Measurements from ENCODE around the gene KRT78.
A peak's percentile ranks its signal among the peaks of the same experiment; 100 is the strongest.
"Not testable (repeated sequence)": the region's sequence is repeated elsewhere in the genome, so short reads cannot be mapped to it uniquely, and the experiment has no call there.

KRT78 gene, protein sequence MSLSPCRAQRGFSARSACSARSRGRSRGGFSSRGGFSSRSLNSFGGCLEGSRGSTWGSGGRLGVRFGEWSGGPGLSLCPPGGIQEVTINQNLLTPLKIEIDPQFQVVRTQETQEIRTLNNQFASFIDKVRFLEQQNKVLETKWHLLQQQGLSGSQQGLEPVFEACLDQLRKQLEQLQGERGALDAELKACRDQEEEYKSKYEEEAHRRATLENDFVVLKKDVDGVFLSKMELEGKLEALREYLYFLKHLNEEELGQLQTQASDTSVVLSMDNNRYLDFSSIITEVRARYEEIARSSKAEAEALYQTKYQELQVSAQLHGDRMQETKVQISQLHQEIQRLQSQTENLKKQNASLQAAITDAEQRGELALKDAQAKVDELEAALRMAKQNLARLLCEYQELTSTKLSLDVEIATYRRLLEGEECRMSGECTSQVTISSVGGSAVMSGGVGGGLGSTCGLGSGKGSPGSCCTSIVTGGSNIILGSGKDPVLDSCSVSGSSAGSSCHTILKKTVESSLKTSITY

GRCh38 chr12:52848661-52849255 lies at the start of gene KRT78:
KRT78 (minus strand) TSS chr12:52848994; CDS start chr12:52848930, 64 bp downstream.
- no peak for DNase-seq

- DNase-seq, result no peak
These were observed 47.7 kb upstream of the KRT78 start for GRCh38 chr12:52896190-52897100.

DNA sequence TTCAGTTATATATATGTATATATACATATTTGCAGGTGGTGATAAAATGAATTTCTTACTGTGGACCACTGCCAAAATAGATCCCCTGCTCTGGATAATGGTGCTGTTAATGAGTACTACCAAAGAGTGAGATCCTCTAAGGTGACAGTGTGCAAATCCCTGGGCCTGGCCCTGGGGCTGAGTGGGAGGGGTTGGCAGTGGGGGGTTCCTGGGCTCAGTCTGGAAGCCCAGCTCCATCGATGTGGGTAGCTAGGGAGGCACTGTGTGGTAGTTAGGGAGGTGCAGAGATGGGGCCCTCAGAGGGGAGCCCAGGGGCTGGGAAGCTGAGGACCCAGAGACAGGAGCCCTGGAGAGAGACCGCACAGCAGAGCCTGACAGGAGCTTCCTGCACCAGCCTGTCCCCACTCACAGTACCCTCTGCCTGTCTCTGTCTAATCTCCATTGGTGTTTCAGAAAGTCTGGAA lies 47.0 kb upstream of the KRT78 start:
- DNase-seq, result no peak

GRCh38 chr12:52892974-52893373 lies 44.2 kb upstream of the KRT78 start:
- no peak for DNase-seq

DNA sequence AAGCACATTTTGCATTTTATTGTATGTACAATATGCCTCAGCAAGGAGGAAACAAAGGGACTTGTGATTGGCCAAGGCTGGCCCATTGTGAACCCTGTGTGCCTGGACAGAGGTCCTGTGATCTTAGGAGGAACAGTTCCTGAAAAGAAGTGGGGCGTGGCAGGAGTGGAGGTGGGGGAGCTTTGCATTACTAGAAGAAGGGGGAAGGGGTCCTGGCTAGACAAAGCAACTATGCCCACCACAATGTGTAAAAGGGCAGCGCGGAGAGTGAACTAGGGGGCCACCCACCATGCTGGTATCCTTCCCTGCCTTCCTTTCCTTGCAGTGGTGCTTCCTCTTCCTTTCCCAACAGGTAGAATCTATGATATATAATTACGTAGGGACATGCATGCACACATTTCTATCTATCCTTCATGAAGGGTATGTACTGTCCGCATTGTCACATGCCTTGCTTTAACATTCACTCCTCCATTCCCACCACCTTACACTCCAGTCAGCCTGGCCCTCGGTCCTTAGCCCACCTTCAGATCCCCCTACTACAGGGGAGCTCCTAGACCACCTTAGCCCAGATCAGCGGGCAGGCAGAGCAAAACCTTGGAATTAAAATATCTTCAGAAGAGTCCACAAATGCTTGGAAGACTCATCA lies 43.5 kb upstream of the KRT78 start:
- DNase-seq, result no peak

- no peak for DNase-seq
These were observed 42.2 kb upstream of the KRT78 start for GRCh38 chr12:52891044-52891443.

DNA sequence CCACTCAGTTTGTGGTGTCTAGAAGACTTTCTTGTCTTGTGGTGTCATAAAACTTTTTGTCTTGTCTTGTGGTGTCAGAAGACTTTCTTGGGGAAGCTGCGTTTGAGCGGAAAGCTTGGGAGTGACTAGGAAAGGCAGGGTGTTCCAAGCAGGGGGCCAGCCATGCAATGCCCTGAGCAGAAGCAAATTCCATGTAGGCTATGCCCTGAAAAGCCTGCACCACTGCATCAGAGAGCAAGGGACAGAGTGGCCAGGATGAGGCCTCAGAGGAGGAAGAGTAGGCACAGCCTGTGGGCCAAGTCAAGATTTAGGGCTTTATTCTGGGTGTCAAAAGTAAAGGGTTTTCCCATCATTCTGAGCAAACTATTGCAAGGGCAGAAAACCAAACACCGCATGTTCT lies 41.6 kb upstream of the KRT78 start:
- no peak for DNase-seq

GRCh38 chr12:52884526-52885293 lies 35.9 kb upstream of the KRT78 start:
- DNase-seq, result peak; percentile 72 to 74

DNA sequence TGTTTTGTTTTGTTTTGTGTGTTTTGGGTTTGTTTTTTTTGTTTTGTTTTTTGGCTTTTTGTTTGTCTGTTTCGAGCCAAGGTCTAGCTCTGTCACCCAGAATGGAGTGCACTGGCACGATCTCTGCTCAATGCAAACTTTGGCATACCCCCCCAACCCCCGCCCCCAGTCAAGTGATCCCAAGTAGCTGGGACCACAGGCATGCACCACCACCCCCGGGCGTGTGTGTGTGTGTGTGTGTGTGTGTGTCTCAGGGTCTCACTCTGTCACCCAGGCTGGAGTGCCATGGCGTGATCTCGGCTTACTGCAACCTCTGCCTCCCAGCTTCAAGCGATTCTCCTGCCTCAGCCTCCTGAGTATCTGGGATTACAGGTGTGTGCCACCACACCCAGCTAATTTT lies 31.7 kb upstream of the KRT78 start:
- not testable (repeated sequence) for DNase-seq

- DNase-seq, result peak; percentile 64 to 67
These were observed 30.9 kb upstream of the KRT78 start for GRCh38 chr12:52879394-52880351.

- DNase-seq, result no peak
These were observed 30.0 kb upstream of the KRT78 start for GRCh38 chr12:52878507-52879393.

GRCh38 chr12:52877242-52877641 lies 28.4 kb upstream of the KRT78 start:
- no peak for DNase-seq

DNA sequence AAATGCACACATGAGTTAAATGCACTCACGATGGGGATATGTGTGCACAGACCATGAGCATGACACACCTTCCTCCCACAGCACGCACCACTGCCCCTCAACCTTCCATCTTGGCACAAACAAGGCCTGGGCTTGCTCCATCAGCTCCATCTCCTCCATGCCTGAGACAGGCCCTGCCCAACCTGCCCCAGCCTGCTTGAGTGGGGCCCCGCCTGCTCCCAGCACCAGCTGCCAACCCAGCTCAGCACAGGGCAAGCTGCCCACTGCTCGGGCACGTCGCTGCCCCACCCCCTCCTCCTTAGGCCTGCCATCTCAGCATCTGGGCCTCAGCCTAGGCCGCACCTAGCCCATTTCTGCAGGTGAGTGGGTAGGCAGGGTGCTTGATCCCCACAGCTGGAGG lies 27.6 kb upstream of the KRT78 start:
- no peak for DNase-seq

GRCh38 chr12:52874573-52875435 lies 26.0 kb upstream of the KRT78 start:
- no peak for DNase-seq

DNA sequence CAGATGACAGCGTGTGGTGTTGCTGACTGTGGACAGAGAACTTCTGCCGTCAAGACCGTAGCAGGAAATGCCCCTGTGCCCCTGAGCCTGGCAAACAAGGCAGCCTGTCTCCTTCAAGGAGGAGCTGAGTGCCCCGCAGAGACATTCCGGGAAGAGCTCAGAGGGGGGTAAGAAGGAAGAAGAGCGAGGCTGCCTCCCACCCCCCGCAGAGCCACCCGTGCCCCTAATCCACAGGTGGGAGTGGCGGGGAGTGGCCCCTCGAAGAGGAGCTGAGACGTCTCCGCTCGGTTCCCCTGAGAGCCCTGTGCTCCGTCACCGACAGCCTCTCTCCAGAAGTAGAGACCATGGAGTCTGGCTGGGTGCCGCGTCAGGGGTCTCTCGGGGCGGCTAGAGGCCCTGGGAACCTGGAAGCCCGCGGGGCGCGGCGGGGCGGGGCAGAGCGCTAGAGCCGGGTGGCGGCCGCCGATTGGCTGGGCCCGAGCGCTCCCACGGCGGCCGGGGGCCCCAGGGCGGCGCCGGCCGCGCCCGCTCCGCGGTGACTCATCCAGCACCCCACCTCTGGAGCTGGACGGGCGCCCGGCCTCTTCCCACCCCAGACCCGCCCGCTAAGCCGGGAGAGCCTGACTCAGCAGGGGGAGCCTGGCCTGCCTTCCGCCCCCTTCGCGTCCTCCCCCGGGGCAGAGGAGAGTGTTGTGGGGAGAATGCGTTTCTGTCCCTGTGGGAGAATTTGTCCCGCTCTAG lies 25.2 kb upstream of the KRT78 start:
- peak; percentile 48 to 72 for DNase-seq

DNA sequence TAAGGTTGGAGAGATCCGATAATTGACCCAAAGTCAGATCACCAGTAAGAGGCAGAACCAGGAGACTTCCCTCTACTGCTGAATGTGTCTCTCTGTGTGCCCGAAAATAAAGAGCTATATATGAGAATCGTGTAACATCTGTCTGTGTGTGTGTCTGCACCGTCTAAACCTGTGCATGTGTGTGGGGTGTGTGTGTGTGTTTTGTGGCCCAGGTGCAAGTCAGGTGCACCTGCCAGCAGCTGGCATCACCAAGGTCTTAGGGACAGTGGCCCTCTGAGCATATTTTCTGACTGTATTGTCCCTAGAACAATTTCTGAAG lies 24.7 kb upstream of the KRT78 start:
- DNase-seq, result no peak

GRCh38 chr12:52872644-52873389 lies 24.0 kb upstream of the KRT78 start:
- no peak for DNase-seq
